Measurements from ENCODE around the gene ANAPC2. TPM values are rescaled to one million over a fixed set of nuclear protein-coding genes. Genes with fewer than 3 reads are reported as not detected.

ANAPC2 gene
- total and polyA plus RNA-seq, 2 of the 4 experiments (the other 2 are of a cell fraction) = 9.3 to 29.5 TPM

- Histone ChIP-seq H4K20me1 (ENCODE audit: insufficient read depth, low read length) (no peaks in the 10 kb centered on the region), H3K9me1 (ENCODE audit: insufficient read depth, low read length) (no peaks in the 10 kb centered on the region), H3K4me2 (ENCODE audit: low read depth, low read length) (no peak overlapping the region; the same call in 1 of the 2 replicates), H3K18ac (ENCODE audit: low read depth, low read length) (no peak overlapping the region), H4K5ac (ENCODE audit: low read depth, low read length) (no peak overlapping the region), H3K36me3 (ENCODE audit: control insufficient read depth, insufficient read depth, low read length) (no peaks in the 10 kb centered on the region), H3K27me3 (ENCODE audit: control insufficient read depth, insufficient read depth, low read length) (peaks cover 82% of the 10 kb centered on the region), H2BK20ac (ENCODE audit: low read depth, low read length) (no peak overlapping the region), H3K14ac (replicated peaks; ENCODE audit: low read depth, low read length) (no peak overlapping the region), H2BK15ac (ENCODE audit: low read depth, low read length) (no peak overlapping the region), H3K79me1 (ENCODE audit: low read depth in 1 of 2, low read length in 2 of 2) (no peaks in the 10 kb centered on the region), H3K4me3 (ENCODE audit: insufficient read depth, low read depth, low read length) (0 out of 2 replicates have a peak overlapping the region, but pooled peaks have one; percentile 7), H4K8ac (ENCODE audit: low read depth in 2 of 2, low read length in 2 of 2) (no peak overlapping the region), H4K91ac (ENCODE audit: insufficient read depth, low read depth, low read length) (no peak overlapping the region), H2AK5ac (ENCODE audit: low read depth, low read length) (no peak overlapping the region), H3K23ac (ENCODE audit: low read depth, low read length) (no peak overlapping the region), H3K27ac (ENCODE audit: insufficient read depth, low read length) (no peak overlapping the region), H3K4me1 (ENCODE audit: control insufficient read depth, insufficient read depth, low read length) (peaks cover 4% of the 10 kb centered on the region; the same call in 1 of the 2 replicates), H2AK9ac (replicated peaks; ENCODE audit: low read depth, low read length, poor library complexity) (no peak overlapping the region), H3K4ac (ENCODE audit: low read depth, low read length) (no peak overlapping the region), H3K9ac (ENCODE audit: low read depth, low read length) (no peak overlapping the region), H3K9me3 (ENCODE audit: control insufficient read depth, insufficient read depth, low read length) (no peaks in the 10 kb centered on the region), H2BK5ac (ENCODE audit: low read depth, low read length, poor library complexity, severe bottlenecking) (no peak overlapping the region), H2AFZ (replicated peaks; ENCODE audit: low read length, poor library complexity) (peak overlapping the region; percentile 51), H2BK120ac (ENCODE audit: low read depth, low read length) (no peak overlapping the region), H3K56ac (ENCODE audit: extremely low read depth, insufficient read depth, low read length) (no peak overlapping the region)
- ChIA-PET POLR2A (ENCODE audit: unreplicated experiment) (no interaction called here), CTCF (no interaction called here)
- intact Hi-C loops (cut with micrococcal nuclease) (no loop called here), in situ Hi-C loops (cut with MboI; ENCODE audit: low sequenced_read_pairs) (no loop called here), dilution Hi-C loops (cut with HindIII; ENCODE audit: low sequenced_read_pairs, unreplicated experiment) (no loop called here)
- WGBS, 2 experiments (ENCODE audit: extremely low coverage in 2 of 2, insufficient read length in 1 of 2) = 0% methylated on average over 9 of the region's 36 CpGs; no CpG with 5 or more reads in 1 of the 2 experiments
- no TSS peak for BruUV-seq (replicated peaks)
- DNase-seq (no peak), ATAC-seq (ENCODE audit: low read depth) (peak; percentile 18)
- TF ChIP-seq ELK1 (IDR thresholded peaks at IDR 0.05; ENCODE audit: borderline replicate concordance, low read depth, low read length) (no peak), CEBPB (IDR thresholded peaks at IDR 0.05; ENCODE audit: low read depth, low read length) (no peak), MAZ (IDR thresholded peaks at IDR 0.05; ENCODE audit: borderline replicate concordance, low read depth, low read length) (no peak), NFE2L2 (IDR thresholded peaks at IDR 0.05; ENCODE audit: low read depth, low read length) (no peak), USF2 (IDR thresholded peaks at IDR 0.05; ENCODE audit: low read depth, low read length) (no peak), RCOR1 (IDR thresholded peaks at IDR 0.05; ENCODE audit: insufficient replicate concordance, low read length) (no peak), CHD1 (IDR thresholded peaks at IDR 0.05; ENCODE audit: low read depth, low read length) (no peak), BHLHE40 (IDR thresholded peaks at IDR 0.05; ENCODE audit: low read depth, low read length) (no peak), CTCF (conservative IDR thresholded peaks at IDR 0.05; ENCODE audit: low read depth, low read length) (no peak), POLR2A (IDR thresholded peaks at IDR 0.05; ENCODE audit: low read depth, low read length) (no peak), RFX5 (IDR thresholded peaks at IDR 0.05; ENCODE audit: low read depth, low read length) (no peak), MXI1 (IDR thresholded peaks at IDR 0.05; ENCODE audit: borderline replicate concordance, low read depth, low read length) (no peak), RAD21 (IDR thresholded peaks at IDR 0.05; ENCODE audit: low read length) (no peak), MAFK (IDR thresholded peaks at IDR 0.05; ENCODE audit: low read depth, low read length) (no peak), SMC3 (IDR thresholded peaks at IDR 0.05; ENCODE audit: low read depth, low read length) (no peak), FOS (IDR thresholded peaks at IDR 0.05; ENCODE audit: low read depth, low read length) (no peak)
These were observed 19.8 kb downstream of the ANAPC2 start for GRCh38 chr9:137168573-137168903.
